Eye (tissue), 1 donor: ENCODE measurements around the gene ZNF177.
"Not testable (repeated sequence)": the region's sequence is repeated elsewhere in the genome, so short reads cannot be mapped to it uniquely, and the experiment has no call there.

Experiments used
- DNase-seq: peaks from one replicate; pipeline ENCODE4 v3.0.0-alpha.2; 2015

ZNF177 gene

DNA sequence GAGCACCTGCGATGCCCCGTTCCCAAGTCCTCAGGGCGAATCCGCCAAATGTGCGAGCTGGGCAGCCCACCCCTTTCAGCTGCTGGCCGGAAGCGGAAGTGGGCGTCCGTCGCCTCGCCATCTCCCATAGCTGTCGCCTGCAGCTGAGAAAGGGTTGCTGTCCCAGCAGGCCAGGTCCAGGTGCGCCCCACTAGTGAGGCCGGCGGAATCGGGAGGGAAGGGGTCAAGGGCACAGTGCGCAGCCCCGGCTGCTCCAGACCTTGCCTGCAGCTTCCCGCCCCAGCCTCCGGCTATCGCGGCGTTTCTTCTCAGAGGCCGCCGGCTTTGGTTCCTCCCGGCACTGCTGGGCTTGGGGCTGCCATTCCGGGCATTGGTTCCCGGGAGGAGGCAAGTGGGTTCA is at the start of gene ZNF177:
Gene ZNF177, plus strand, starts transcription at position 109 of the 400 bp plus-strand sequence. CDS start 15,299 bp downstream, outside the sequence.
- DNase-seq = peak; percentile 80

- no peak for DNase-seq
These were observed 49.1 kb upstream of the ZNF177 start for GRCh38 chr19:9313756-9314155.

DNA sequence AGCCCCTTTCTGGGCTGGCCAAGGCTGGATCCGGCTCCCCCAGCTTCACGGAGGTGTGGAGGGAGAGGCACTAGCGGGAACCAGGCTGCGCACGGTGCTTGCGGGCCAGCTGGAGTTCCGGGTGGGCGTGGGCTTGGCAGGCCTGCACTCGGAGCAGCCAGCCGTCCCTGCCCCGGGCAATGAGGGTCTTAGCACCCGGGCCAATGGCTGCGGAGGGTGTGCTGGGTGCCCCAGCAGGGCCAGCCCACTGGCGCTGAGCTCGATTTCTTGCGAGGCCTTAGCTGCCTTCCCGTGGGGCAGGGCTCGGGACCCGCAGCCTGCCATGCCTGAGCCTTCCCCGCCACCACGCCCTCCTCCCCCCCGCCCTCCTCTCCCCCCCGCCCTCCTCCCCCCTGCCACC is 41.5 kb upstream of the ZNF177 start:
- no peak for DNase-seq

GRCh38 chr19:9321756-9322155 is 41.1 kb upstream of the ZNF177 start:
- not testable (repeated sequence) for DNase-seq

DNA sequence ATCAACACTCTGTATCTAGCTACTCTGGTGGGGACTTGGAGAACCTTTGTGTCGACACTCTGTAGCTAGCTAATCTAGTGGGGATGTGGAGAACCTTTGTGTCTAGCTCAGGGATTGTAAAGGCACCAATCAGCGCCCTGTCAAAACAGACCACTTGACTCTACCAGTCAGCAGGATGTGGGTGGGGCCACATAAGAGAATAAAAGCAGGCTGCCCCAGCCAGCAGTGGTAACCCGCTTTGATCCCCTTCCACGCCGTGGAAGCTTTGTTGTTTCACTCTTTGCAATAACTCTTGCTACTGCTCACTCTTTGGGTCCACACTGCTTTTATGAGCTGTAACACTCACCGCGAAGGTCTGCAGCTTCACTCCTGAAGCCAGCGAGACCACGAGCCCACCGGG is 40.6 kb upstream of the ZNF177 start:
- not testable (repeated sequence) for DNase-seq

- no peak for DNase-seq
These were observed 39.3 kb upstream of the ZNF177 start for GRCh38 chr19:9323557-9323918.

GRCh38 chr19:9323919-9324583 is 38.8 kb upstream of the ZNF177 start, which contains the start of gene ZNF559:
TSS of gene ZNF559 (plus strand) at chr19:9324179. CDS start at chr19:9338550, 14,371 bp downstream.
- DNase-seq = peak; percentile 99

DNA sequence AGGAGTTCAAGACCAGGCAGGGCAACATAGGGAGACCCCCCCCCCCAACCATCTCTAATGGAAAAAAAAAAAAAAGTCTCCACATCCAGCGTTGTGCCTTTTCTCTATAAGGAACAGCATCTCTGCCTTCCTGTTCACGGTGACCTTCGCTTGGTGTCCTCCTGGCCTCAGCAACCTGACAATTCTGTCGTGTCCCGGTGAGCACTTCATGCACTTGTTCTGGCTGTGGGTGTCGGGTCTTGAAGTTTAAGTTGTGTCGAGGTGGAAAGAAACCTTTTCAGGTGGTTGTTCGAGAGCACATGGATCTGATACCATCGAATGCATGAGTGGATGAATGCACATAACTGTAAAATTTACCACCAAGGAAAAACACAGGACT is 38.2 kb upstream of the ZNF177 start:
- peak; percentile 28 for DNase-seq

DNA sequence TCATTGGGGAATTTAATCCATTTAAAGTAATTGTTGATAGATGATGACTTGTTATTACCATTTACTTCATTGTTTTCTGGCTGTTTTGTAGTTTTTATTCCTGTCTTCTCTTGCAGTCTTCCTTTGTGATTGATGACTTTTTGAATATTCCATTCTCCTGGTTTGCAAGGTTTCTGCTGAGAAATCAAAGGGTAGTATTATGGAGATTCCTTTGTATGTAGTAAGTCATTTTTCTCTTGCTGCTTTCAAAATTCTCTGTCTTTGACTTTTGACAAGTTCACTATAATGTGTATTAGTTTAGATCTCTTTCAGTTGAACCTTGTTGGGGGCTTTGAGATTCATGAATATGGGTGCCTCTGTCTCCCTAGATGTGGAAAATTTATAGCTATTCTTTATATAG is 32.8 kb upstream of the ZNF177 start:
- no peak for DNase-seq

- DNase-seq = no peak
These were observed 20.1 kb upstream of the ZNF177 start for GRCh38 chr19:9342610-9343304.

DNA sequence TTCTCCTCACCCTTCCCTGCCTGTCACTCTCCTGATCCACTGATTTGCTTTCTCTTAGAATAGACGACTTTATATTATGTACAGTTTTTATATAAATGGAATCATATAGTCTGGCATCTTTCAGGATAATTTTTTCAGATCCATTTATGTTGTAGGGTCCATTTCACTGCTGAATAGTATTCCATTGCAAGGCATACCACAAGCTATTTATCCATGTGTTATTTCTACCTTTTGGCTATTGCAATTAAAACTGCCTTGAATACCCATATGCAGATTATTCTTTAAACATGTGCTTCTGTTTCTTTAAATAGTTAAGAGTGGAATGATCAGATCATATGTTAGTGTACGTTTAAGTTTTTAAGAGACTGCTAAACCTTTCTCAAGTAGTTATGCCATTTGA is 17.8 kb upstream of the ZNF177 start:
- DNase-seq = no peak

DNA sequence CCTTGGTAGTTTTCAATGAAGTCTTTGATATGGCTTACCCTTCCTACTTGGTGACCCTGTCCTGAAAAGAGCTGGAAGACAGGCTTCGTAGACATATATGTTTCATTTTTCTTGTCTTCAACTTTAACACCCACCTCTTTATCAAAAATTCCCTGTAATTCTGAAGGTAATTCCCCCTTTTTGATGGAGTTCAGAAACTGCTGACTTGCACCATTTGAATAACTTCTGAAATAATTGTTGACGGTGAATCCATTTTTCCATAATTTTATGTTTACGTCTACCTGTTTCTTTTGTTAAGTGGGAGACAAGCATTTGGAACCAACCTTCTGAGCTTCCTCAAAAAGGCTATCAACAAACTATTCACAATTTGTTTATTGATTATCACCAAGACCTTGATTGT is 14.6 kb upstream of the ZNF177 start:
- no peak for DNase-seq

DNA sequence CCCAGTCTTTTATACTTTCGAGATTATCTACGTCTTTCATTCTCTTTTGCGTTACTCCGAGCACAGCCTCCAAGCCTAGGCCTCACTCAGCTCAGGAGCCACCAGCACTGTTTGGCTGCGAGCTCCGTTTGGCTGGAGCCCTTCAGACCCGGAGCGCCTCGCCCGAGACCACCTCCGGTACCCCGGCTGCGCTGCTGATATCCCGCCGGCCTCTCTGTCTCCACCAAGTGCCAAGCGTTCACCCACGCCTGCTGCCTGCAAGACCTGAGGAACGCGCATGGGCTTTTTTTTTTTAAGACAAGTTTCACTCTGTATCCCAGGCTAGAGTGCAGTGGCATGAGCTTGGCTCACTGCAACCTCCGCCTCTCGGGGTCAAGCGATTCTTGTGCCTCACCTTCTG is 14.1 kb upstream of the ZNF177 start:
- DNase-seq = no peak

DNA sequence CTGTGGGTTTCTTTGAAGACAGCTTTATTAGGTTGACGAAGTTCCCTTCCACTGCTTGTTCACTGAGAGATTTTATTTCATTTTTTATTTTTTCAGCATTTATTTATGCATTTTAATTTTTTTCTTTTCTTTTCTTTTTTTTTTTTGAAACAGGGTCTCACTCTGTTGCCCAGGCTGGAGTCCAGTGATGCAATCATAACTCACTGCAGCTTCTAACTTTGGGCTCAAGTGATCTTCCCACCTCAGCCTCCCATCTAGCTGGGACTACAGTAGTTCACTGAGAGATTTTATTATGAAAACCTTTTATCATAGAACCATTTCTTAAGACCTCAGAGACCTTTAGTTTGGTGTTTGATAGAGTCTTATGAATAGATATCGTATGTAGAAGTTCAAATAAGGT is 10.3 kb upstream of the ZNF177 start:
- DNase-seq = no peak

DNA sequence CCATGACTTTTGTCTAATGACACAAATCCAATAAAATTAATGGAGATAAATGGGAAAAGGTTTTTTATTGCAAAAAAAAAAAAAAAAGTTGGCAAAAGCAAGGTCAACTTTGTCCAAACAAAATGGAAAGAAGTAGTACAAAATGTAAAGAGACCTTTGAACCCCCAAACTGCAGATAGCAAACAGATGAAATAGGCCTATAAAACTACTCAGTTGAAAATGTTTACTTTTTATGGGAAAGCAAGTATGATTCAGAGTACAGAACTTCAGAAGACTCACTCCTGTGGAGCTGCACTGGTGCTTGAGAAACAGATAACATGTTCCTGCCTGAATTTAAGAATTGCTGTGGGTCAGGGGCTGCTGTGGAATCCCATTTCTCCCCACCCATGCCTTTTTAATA is 9.8 kb upstream of the ZNF177 start:
- no peak for DNase-seq

- DNase-seq = no peak
These were observed 8.2 kb upstream of the ZNF177 start for GRCh38 chr19:9354651-9355050.

GRCh38 chr19:9370738-9371619 is 8.2 kb downstream of the ZNF177 start:
- no peak for DNase-seq

DNA sequence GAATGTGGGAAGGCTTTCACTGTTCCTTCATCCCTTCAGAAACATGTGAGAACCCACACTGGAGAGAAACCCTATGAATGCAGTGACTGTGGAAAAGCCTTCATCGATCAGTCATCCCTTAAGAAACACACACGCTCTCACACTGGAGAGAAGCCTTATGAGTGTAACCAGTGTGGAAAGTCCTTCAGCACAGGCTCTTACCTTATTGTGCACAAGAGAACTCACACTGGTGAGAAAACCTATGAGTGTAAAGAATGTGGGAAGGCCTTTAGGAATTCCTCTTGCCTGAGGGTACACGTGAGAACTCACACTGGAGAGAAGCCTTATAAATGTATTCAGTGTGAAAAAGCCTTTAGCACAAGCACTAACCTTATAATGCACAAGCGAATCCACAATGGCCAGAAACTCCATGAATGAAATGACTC is 18.6 kb downstream of the ZNF177 start:
- DNase-seq = no peak

GRCh38 chr19:9406798-9407352 is 44.1 kb downstream of the ZNF177 start:
- peak; percentile 94 for DNase-seq

DNA sequence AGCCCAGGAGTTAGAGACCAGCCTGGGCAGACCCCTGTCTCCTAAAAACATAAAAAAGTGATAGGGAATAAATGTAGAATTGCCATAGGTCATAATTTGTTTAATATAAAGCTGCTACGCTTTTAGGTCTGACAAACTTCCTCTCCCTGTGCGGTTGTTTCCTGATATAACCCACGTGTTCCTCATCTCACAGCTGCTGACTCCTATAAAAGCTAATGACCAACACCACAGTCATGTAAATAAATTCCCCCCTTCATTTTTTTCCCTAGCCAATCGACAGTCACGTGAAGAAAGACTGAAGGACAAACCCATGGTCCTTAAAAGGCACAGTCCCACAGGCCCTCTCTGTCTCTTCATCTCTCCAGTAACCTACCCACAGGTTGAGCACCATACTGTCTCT is 45.0 kb downstream of the ZNF177 start:
- DNase-seq = no peak

- no peak for DNase-seq
These were observed 50.6 kb downstream of the ZNF177 start for GRCh38 chr19:9413240-9413954.

DNA sequence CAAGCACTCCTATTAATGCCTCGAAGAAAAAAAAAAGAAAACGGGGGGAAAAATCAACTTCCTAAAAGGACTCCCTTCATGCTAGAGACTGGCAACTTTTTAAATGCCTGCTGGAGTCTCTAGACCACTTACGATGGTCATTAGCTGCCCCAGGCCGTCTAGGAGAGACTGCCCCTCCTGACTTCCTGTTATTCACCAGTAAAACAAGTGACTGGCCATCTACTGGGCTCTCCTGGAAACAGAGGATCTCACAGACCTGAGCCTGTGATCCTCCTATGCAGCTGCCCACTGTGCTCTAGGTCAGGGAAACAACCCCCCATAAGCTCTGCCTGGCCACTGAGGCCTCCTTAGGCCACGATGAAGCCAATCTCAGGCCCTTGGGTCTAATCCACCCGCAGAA is 65.1 kb downstream of the ZNF177 start:
- DNase-seq = no peak

DNA sequence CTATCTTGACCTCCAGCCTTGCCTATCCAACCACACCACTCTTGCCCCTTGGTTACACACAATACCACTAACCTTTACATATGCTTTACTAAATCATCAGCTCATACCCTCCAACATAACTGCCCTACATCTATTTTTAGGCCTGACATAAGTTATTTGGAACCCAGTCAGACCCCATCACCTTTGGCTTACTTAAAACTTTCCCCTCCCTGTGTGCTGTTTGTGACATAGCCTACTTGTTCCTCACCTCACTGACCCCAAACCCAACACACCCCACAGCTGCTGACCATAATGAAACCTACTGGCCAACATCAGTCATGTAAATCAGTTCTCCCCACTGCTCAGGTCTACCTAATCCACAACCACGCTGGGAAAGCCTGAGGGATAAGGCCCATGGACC is 67.6 kb downstream of the ZNF177 start:
- no peak for DNase-seq
